ENCODE measurements around the gene ASCC3.

- TF ChIP-seq CTCF (IDR thresholded peaks at IDR 0.05) (no peak), POLR2A (IDR thresholded peaks at IDR 0.05) (no peak)
These were observed 545 bp upstream of the ASCC3 start for GRCh38 chr6:100881707-100882040.

Measured in adrenal gland (tissue), 5 donors.